ENCODE results near the gene RANBP3.
"Not testable (repeated sequence)": the region's sequence is repeated elsewhere in the genome, so short reads cannot be mapped to it uniquely, and the experiment has no call there.

RANBP3 gene

GRCh38 chr19:6006070-6006446 lies 28.1 kb upstream of the RANBP3 start:
- not testable (repeated sequence) for DNase-seq

- no peak for DNase-seq
Observed at GRCh38 chr19:6005321-6006069, 27.6 kb upstream of the RANBP3 start.

GRCh38 chr19:6003976-6004375 lies 26.0 kb upstream of the RANBP3 start:
- no peak for DNase-seq

- no peak for DNase-seq
Observed at GRCh38 chr19:6002591-6002990, 24.7 kb upstream of the RANBP3 start.

GRCh38 chr19:6000228-6000847 lies 22.4 kb upstream of the RANBP3 start:
- DNase-seq, result no peak

- DNase-seq, result no peak
Observed at GRCh38 chr19:5999693-6000092, 21.8 kb upstream of the RANBP3 start.

GRCh38 chr19:5997371-5997770 lies 19.4 kb upstream of the RANBP3 start:
- DNase-seq, result peak; percentile 25

- DNase-seq, result peak; percentile 86
Observed at GRCh38 chr19:5996623-5997320, 18.8 kb upstream of the RANBP3 start.

GRCh38 chr19:5996102-5996501 lies 18.2 kb upstream of the RANBP3 start:
- DNase-seq, result no peak

- DNase-seq, result no peak
Observed at GRCh38 chr19:5995606-5996005, 17.7 kb upstream of the RANBP3 start.

- no peak for DNase-seq
Observed at GRCh38 chr19:5994405-5995165, 16.6 kb upstream of the RANBP3 start.

- DNase-seq, result peak; percentile 53
Observed at GRCh38 chr19:5993648-5994358, 15.9 kb upstream of the RANBP3 start.

- no peak for DNase-seq
Observed at GRCh38 chr19:5993201-5993600, 15.3 kb upstream of the RANBP3 start.

GRCh38 chr19:5992756-5993155 lies 14.8 kb upstream of the RANBP3 start:
- DNase-seq, result no peak

GRCh38 chr19:5991244-5991838 lies 13.4 kb upstream of the RANBP3 start:
- no peak for DNase-seq

- DNase-seq, result no peak
Observed at GRCh38 chr19:5990289-5990797, 12.4 kb upstream of the RANBP3 start.

GRCh38 chr19:5989388-5990074 lies 11.6 kb upstream of the RANBP3 start:
- no peak for DNase-seq

- DNase-seq, result peak; percentile 32
Observed at GRCh38 chr19:5988517-5989387, 10.8 kb upstream of the RANBP3 start.

- DNase-seq, result peak; percentile 91
Observed at GRCh38 chr19:5987077-5987818, 9.3 kb upstream of the RANBP3 start.

- not testable (repeated sequence) for DNase-seq
Observed at GRCh38 chr19:5985837-5986236, 7.9 kb upstream of the RANBP3 start.
